Measurements from ENCODE around the gene FZD1. TPM values are rescaled to one million over a fixed set of nuclear protein-coding genes. Genes with fewer than 3 reads are reported as not detected.

The FZD1 gene
- total RNA-seq, 1 experiment from 2014 or later: 20.8 TPM

- no peak for DNase-seq
Measured at GRCh38 chr7:91280604-91281003, 16.4 kb downstream of the FZD1 start.

GRCh38 chr7:91285696-91286355 lies 21.6 kb downstream of the FZD1 start:
- H3K4me3 ChIP-seq: peak overlapping the region; percentile 12; the same call in 1 of the 2 replicates
- H3K27me3 ChIP-seq: no peaks in the 10 kb centered on the region
- no peak for DNase-seq
- H3K9me3 ChIP-seq (replicated peaks): no peaks in the 10 kb centered on the region
- no peaks in the 10 kb centered on the region for H3K36me3 ChIP-seq
- peaks cover 15% of the 10 kb centered on the region for H3K4me1 ChIP-seq
- no peak overlapping the region for H3K27ac ChIP-seq

More at GRCh38 chr7:91280604-91281003, 16.4 kb downstream of the FZD1 start:
- Histone ChIP-seq H3K4me3 (no peak overlapping the region), H3K36me3 (no peaks in the 10 kb centered on the region), H3K27ac (no peak overlapping the region), H3K4me1 (0 out of 2 replicates have a peak, but pooled peaks cover 9% of the 10 kb centered on the region), H3K27me3 (no peaks in the 10 kb centered on the region), H3K9me3 (replicated peaks) (no peaks in the 10 kb centered on the region)

DNA sequence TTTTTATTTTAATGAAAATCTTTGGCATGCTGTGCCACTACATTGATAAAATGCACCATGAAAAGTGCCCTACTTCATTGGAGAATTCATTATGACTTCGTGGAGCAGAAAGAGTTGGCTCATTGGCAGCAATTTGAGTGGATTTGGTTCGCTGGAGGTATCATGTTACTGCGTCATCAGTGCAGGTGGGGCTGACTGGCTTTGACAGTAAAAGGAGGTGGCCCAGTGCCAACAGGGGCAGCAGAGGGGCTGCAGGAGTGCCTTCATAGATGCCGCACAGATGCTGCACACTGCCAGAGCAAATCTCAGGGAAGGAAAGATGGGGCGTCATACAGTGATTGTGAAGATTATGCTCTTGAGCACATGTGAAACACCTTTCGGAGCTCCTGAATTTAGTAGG lies 22.2 kb downstream of the FZD1 start:
- no peaks in the 10 kb centered on the region for H3K27me3 ChIP-seq
- peak overlapping the region; percentile 12; the same call in 1 of the 2 replicates for H3K4me3 ChIP-seq
- H3K36me3 ChIP-seq: no peaks in the 10 kb centered on the region
- no peak overlapping the region for H3K27ac ChIP-seq
- peak; percentile 81 to 84 for DNase-seq
- H3K9me3 ChIP-seq (replicated peaks): no peaks in the 10 kb centered on the region
- peaks cover 12% of the 10 kb centered on the region for H3K4me1 ChIP-seq

DNA sequence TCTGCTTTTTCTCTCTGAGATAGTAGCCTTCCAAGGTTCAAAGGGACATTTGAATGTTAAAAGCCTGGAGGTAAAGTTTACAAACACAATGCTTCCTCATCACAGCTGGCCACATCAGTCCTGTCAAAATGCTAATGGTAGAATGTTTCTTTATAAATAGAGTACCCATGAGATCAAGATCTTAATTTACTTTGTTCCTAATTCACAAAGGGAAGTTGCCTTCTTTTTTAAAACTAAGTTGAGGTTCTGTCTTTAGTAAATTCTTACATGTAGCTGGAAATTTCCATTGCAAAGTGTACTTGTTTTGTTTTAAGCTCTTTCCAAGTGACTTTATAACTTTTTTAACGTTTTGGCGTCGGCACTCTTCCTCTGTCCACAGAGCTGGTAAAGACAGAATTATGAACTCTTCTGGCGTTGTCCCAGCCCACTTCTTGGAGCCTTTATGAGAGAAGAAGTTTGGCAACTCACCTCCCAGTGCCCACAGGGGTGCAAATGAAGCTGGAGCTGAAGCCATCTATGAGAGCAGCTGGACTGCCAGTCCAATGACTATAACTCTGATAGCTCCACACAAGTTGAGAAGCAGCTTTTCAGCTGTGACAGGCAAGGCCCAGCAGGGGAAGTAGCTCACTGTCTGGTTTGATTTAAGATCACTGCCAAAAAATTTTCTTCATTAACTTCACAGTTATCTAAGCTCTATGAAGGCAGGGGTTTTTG lies 23.3 kb downstream of the FZD1 start:
- Histone ChIP-seq H3K27me3 (no peaks in the 10 kb centered on the region), H3K27ac (no peak overlapping the region)
- DNase-seq: peak in 1 of 2 experiments; percentile 22

DNA sequence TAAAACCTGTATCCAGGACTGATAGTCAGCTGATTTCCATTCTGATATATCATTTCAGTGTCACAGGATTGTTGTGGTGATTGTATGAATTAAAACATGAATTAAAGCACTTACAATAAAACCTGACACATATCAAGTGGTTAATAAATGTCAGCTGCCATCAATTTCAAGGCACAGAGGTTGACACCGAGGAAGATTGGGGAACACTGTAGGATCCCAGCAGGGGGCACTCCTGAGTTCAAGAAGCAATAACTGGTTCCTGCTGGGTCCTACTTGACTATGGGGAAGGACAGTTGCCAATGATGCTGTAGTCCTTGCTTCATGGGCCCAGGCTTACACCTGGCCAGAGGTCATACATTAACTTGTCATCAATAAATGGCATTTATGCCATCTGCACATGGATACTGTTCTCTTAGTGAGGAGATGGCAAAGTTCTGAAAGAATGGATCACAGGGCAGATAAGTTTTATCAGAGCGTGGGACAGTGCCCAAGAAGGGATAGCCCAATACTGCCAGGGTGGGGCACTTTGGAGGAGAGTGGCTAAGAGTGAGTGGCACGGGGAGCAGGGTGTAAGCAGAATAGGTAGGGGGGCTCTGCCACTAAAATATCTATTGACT lies 24.1 kb downstream of the FZD1 start:
- Histone ChIP-seq H3K4me3 (no peak overlapping the region), H3K4me1 (peaks cover 12% of the 10 kb centered on the region), H3K36me3 (no peaks in the 10 kb centered on the region), H3K27ac (no peak overlapping the region), H3K27me3 (no peaks in the 10 kb centered on the region), H3K9me3 (replicated peaks) (no peaks in the 10 kb centered on the region)
- peak in 1 of 2 experiments; percentile 61 for DNase-seq

More for the DNA sequence above, 23.3 kb downstream of the FZD1 start:
- Histone ChIP-seq H3K9me3 (replicated peaks) (no peaks in the 10 kb centered on the region), H3K4me3 (no peak overlapping the region), H3K4me1 (peaks cover 12% of the 10 kb centered on the region), H3K36me3 (no peaks in the 10 kb centered on the region)

DNA sequence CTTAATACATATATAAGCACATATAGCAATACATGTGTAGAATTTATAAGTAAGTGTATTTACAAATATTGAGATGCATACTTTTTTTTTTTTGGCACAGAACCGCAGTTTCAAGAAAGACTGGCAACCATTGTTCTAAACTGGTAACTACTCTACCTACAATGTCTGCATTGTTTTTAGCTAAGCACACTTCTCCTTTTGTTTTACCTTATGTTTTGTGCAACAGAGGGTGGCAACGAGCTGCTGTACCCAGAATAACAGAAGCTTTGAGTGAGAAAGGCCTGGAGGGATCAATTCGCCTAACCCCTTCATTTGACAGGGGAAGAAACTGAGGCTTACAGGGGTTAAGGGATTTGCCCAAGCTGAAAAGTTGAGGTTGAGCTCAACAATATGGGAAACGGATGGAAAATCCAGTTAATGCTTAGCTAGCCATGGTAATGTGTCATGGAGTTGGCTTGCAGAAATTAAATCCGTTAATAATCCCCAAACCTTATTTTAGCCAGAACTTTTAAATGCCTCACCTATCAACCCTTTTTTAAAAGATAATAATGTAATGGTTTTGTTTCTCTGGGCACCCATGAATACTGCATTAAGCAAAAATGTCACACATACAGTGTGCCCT lies 25.5 kb downstream of the FZD1 start:
- H3K27ac ChIP-seq: no peak overlapping the region
- no peaks in the 10 kb centered on the region for H3K36me3 ChIP-seq
- H3K27me3 ChIP-seq: no peaks in the 10 kb centered on the region
- H3K4me3 ChIP-seq: no peak overlapping the region
- H3K4me1 ChIP-seq: peaks cover 12% of the 10 kb centered on the region
- H3K9me3 ChIP-seq (replicated peaks): no peaks in the 10 kb centered on the region
- DNase-seq: no peak

DNA sequence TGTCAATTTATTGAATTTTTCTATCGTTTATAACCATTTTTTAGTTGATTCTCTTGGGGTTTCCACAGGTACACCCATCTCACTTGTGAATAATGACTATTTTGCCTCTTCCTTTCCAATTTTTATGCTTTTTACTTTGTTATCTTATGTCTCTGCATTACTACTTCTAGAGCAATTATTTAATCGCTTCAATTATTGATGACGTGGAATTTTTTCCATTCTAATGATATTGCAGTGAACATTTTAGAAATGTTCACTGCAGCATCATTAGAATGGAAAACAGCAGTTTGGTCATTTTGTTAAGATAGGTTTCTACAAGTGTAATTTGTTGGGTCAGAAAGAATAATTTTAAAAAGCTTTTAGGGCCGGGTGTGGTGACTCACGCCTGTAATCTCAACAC lies 27.1 kb downstream of the FZD1 start:
- Histone ChIP-seq H3K9me3 (replicated peaks) (no peaks in the 10 kb centered on the region), H3K27ac (no peak overlapping the region), H3K4me1 (peaks cover 11% of the 10 kb centered on the region), H3K4me3 (no peak overlapping the region), H3K36me3 (no peaks in the 10 kb centered on the region), H3K27me3 (no peaks in the 10 kb centered on the region)
- DNase-seq: no peak

- H3K4me1 ChIP-seq: peaks cover 6% of the 10 kb centered on the region
- H3K27me3 ChIP-seq: no peaks in the 10 kb centered on the region
- no peak for DNase-seq
- no peaks in the 10 kb centered on the region for H3K9me3 ChIP-seq (replicated peaks)
- no peak overlapping the region for H3K4me3 ChIP-seq
- no peak overlapping the region for H3K27ac ChIP-seq
- H3K36me3 ChIP-seq: no peaks in the 10 kb centered on the region
Measured at GRCh38 chr7:91291902-91292301, 27.7 kb downstream of the FZD1 start.

DNA sequence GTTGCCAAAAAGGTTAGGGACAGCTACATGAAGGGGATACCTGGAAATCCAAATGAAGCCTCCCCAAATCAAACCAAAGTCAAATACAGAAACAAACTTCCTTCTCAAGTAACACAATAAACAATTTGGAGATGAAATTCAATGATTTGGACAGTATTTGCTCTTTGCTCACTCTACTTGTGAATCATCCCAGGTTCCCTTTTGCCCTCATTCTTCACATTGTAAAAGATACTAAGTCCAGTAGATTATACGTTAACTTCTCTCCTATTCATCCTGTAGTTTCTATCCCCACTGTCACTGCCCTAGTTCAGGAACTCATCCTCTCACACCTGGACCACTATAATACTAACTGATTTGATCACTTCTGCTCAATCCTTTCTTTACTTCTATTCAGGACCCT lies 28.3 kb downstream of the FZD1 start:
- H3K4me3 ChIP-seq: no peak overlapping the region
- no peak for DNase-seq
- H3K27me3 ChIP-seq: no peaks in the 10 kb centered on the region
- H3K36me3 ChIP-seq: no peaks in the 10 kb centered on the region
- H3K27ac ChIP-seq: no peak overlapping the region
- H3K9me3 ChIP-seq (replicated peaks): no peaks in the 10 kb centered on the region
- H3K4me1 ChIP-seq: peaks cover 6% of the 10 kb centered on the region

DNA sequence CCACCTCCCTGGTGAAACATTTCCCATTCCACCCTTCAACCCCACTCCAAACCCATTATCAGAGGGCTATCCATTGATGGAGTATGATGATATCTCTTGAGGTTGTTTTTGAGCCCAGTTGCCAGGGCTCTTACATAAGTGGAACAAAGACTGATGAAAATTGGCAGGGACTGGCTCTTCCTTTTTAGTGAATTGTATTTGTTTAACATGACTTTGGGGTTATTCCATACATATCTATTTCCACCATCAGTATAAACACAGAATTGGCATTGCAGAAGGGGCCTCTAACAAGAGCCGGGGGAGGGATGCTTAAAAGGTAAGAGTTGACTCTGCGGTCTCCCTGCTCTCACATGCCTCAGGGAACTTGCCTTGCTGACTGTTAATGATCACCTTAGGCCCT lies 28.9 kb downstream of the FZD1 start:
- Histone ChIP-seq H3K36me3 (no peaks in the 10 kb centered on the region), H3K4me1 (peaks cover 6% of the 10 kb centered on the region), H3K27me3 (no peaks in the 10 kb centered on the region), H3K27ac (no peak overlapping the region), H3K4me3 (no peak overlapping the region), H3K9me3 (replicated peaks) (no peaks in the 10 kb centered on the region)
- no peak for DNase-seq

GRCh38 chr7:91293840-91294239 lies 29.6 kb downstream of the FZD1 start:
- no peaks in the 10 kb centered on the region for H3K36me3 ChIP-seq
- no peaks in the 10 kb centered on the region for H3K9me3 ChIP-seq (replicated peaks)
- DNase-seq: no peak
- no peak overlapping the region for H3K27ac ChIP-seq
- H3K4me1 ChIP-seq: peaks cover 6% of the 10 kb centered on the region
- no peaks in the 10 kb centered on the region for H3K27me3 ChIP-seq
- H3K4me3 ChIP-seq: no peak overlapping the region

GRCh38 chr7:91294639-91295220 lies 30.5 kb downstream of the FZD1 start:
- no peaks in the 10 kb centered on the region for H3K27me3 ChIP-seq
- no peak for DNase-seq
- no peaks in the 10 kb centered on the region for H3K36me3 ChIP-seq
- H3K27ac ChIP-seq: no peak overlapping the region
- peaks cover 6% of the 10 kb centered on the region for H3K4me1 ChIP-seq
- H3K9me3 ChIP-seq (replicated peaks): no peaks in the 10 kb centered on the region
- H3K4me3 ChIP-seq: no peak overlapping the region

DNA sequence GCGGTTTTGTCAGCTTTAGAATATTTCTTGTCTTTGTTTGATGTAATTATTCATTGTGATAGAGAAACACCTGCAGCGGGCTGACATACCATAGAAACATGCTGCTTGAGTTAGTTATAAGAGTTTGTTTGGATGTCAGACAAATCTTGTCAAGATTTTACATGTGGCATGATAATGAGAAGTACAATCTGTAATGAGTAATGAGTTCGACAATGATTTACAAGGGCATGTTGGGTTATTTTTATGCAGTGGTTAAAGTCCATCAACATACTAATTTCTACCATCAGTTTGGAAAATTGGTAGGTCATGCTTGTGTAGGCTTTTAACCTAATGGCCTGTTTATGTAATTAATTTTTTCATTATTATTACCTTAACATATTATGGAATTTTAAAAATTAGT lies 31.3 kb downstream of the FZD1 start:
- H3K4me1 ChIP-seq: peaks cover 6% of the 10 kb centered on the region
- no peaks in the 10 kb centered on the region for H3K9me3 ChIP-seq (replicated peaks)
- no peaks in the 10 kb centered on the region for H3K27me3 ChIP-seq
- H3K27ac ChIP-seq: no peak overlapping the region
- no peaks in the 10 kb centered on the region for H3K36me3 ChIP-seq
- no peak for DNase-seq
- no peak overlapping the region for H3K4me3 ChIP-seq

DNA sequence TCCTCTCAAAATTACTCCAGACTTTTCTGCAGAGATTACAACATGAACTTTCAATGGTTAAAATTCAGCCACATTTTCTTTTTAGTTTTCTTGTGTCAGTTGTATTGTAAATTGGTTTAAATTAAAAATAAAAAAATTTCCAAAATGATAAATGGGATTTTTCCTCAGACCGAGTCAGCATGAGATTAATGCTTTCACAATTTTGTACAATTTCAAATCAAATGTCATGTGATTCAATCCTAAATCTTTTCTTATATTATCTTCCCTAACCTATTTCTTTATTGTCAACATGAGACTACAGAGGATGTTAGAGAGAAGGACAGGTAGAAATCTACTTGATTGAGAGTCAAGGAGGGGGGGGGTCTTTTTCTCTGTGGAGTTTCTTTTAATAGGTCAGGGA lies 33.7 kb downstream of the FZD1 start:
- no peak for DNase-seq
- no peak overlapping the region for H3K27ac ChIP-seq
- H3K4me1 ChIP-seq: peaks cover 6% of the 10 kb centered on the region
- no peaks in the 10 kb centered on the region for H3K27me3 ChIP-seq
- no peak overlapping the region for H3K4me3 ChIP-seq
- H3K36me3 ChIP-seq: no peaks in the 10 kb centered on the region
- no peaks in the 10 kb centered on the region for H3K9me3 ChIP-seq (replicated peaks)
